ENCODE measurements around the gene EFCAB9.

The EFCAB9 gene

DNA sequence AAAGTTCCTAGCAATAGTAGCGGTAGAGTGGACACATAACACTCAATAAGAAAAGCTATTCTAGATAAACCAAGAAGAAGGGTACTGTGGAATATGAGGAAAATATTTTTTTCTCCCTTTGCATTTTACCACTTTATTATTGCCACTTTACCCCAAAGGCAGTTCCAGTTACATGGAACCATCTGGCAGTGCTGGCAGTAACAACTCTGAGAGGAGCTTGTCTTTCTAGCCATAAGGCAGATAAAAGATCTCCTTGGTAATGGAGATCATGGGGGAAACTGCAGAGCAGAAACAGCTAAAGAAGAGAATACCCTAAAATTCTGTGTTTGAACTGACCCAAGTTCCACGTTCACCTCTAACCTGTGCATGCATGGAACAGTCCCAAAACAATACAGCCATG, 51.1 kb downstream of the EFCAB9 start:
- DNase-seq = no peak

DNA sequence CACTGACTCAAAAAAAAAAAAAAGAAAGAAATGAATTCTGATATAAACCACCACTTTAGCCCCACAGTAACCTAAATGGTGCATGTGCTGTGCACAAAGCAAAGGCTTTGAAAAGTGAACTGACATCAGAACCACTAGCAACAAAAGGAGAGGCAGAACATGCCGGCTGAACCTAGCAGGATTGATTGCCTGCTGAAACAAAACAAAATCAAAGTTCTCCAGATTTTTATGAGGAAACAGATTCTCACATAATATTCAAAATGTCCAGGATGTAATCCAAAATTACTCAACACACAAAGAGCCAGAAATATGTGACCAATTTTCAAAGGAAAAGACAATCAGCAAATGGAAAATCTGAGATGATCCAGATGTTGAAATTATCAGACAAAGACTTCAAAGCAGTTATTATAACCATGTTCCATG, 51.7 kb downstream of the EFCAB9 start:
- DNase-seq = no peak

DNA sequence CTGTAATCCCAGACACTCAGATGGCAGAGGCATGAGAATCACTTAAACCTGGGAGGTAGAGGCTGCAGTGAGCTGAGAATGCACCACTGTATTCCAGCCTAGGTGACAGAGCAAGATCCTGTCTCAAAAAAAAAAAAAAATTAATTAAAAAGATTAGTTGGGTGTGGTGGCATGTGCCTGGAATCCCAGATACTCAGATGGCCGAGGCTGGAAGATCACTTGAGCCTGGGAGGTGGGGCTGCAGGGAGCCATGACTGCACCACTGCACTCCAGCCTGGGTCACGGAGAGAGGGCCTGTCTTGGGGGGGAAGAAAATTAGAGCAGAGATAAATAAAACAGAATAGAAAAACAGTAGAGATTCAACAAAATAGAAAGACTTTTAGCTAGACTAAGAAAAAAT, 54.7 kb downstream of the EFCAB9 start:
- no peak for DNase-seq

DNA sequence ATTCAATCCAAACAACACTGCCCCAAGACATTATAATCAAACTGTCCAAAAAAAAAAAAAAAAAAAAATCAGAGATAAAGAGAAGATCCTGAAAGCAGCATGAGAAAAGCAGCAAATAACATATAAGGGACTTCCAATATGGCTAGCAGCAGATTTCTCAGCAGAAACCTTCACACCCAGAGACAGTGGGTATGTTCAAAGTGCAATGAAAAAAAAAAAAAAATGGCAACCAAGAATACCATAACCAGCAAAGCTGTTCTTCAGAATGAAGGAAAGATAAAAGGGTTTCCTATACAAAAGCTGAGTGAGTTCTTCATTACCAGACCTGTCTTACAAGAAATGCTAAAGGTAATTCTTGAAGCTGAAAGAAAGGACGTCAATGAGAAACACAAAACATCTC, 57.4 kb downstream of the EFCAB9 start:
- no peak for DNase-seq

DNA sequence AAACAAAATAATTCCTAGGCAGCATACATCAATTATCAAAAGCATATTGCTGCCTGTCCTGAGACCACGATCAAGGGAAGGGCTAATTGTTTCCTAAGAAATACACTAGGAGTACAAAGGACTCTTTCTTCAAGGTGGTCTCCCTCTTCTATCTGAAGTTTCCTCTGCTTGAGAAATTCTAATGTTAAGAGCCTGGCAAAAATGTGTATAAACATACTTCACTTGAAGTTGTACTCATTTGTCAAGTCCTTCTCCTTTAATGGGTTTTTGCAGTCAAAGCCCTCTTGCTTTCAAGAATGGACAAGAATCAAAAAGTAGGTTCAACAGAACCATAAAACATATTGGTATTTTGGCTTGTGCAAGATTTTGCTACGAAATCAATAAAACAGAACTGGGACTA, 58.5 kb downstream of the EFCAB9 start:
- no peak for DNase-seq
